ENCODE results near the gene CALML6. TPM values are rescaled to one million over a fixed set of nuclear protein-coding genes. Genes with fewer than 3 reads are reported as not detected.
"Not testable (repeated sequence)": the region's sequence is repeated elsewhere in the genome, so short reads cannot be mapped to it uniquely, and the experiment has no call there.

Gene CALML6
- total RNA-seq, 1 donor from 2014 or later = 0.32 TPM

DNA sequence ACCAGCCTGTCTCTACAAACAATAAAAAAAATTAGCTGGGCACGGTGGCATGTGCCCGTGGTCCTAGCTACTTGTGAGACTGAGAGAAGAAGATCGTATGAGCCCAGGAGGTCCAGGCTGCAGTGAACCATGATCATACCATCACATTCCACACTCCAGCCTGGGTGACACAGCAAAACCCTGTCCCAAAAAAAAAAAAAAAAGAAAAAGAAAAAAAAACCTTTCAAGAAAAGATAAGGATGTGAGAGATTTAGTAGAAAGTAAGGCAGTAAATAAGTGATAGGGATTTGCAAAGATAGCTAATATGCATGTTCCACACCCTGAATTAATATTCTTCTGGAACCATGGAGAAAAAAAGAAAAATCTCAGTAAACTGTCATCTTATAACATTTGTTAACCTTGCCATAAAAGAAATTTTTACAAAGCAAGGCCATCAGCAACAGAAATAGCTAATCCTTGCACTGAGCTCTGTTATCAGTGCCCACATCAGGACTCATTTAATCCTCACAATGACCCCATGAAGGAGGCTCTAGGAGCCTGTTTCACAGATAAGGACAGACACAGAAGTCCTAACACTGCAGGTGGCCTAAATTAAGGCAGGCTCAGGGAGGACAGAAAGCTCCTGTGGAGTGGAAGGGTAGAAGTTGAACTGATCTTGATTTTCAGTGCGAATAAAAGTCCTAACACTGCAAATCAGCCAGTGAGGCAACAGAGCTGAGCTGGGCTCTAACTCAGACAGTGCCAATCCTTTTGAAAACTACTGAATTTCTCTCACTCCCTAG is 31.8 kb upstream of the CALML6 start:
- H3K27me3 Mint-ChIP-seq (ENCODE audit: low read depth) = no peaks in the 10 kb centered on the region
- H3K4me3 Mint-ChIP-seq (ENCODE audit: low read depth) = no peak overlapping the region
- H3K36me3 Mint-ChIP-seq (ENCODE audit: low read depth) = peaks cover 52% of the 10 kb centered on the region
- intact Hi-C loops (cut with micrococcal nuclease) = no loop called here
- H3K27ac Mint-ChIP-seq = peak overlapping the region; percentile 33
- peaks cover 40% of the 10 kb centered on the region for H3K4me1 Mint-ChIP-seq (ENCODE audit: low read depth)
- no peak for DNase-seq (ENCODE audit: low spot score)
- H3K9me3 Mint-ChIP-seq = no peaks in the 10 kb centered on the region

DNA sequence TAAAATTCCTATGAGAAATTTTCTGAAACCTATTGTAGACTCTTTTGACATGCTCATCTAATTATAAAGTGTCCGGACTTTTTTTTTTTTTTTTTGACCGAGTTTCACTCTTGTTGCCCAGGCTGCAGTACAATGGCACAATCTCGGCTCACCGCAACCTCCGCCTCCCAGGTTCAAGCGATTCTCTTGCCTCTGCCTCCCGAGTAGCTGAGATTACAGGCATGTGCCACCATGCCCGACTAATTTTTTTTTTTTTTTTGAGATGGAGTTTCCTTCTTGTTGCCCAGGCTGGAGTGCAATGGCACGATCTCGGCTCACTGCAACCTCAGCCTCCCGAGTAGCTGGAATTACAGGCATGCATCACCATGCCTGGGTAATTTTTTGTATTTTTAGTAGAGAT is 31.2 kb upstream of the CALML6 start:
- H3K27me3 Mint-ChIP-seq (ENCODE audit: low read depth); DNase-seq (ENCODE audit: low spot score); H3K9me3 Mint-ChIP-seq; H3K27ac Mint-ChIP-seq; H3K4me3 Mint-ChIP-seq (ENCODE audit: low read depth); intact Hi-C loops (cut with micrococcal nuclease): not testable (repeated sequence)
- Mint-ChIP-seq H3K4me1 (ENCODE audit: low read depth) (peaks cover 39% of the 10 kb centered on the region), H3K36me3 (ENCODE audit: low read depth) (peaks cover 50% of the 10 kb centered on the region)

DNA sequence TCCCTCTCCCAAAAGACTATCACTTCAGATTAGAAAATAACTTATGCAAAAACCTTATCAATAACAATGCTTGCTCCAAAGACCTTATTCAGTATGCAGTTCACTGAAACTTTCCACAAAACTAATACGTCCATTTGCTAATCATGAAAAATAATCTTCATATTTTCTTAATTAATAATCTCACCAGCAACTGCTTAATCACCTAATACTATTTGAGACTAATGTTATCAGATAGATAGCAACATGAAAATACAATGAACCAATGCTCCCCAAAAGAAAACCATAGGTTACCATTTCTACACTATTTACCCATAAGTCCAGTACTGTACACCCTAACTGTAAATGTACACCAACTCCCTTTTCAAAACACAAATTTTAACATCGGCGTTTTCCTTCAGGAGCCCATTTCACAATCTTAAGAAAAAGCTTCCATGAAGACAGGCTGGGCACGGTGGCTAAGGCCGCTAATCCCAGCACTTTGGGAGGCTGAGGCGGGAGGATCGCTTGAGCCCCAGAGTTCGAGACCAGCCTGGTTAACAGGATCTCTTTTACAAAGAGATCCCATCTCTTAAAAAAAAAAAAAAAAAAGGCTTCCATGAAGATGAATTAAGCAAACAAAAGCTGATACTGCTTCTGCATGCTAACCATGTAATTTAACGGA is 25.8 kb upstream of the CALML6 start:
- Mint-ChIP-seq H3K9me3 (no peaks in the 10 kb centered on the region), H3K4me1 (ENCODE audit: low read depth) (peaks cover 31% of the 10 kb centered on the region), H3K4me3 (ENCODE audit: low read depth) (peak overlapping the region; percentile 77), H3K27me3 (ENCODE audit: low read depth) (no peaks in the 10 kb centered on the region), H3K27ac (peak overlapping the region; percentile 70), H3K36me3 (ENCODE audit: low read depth) (peaks cover 25% of the 10 kb centered on the region)
- no peak for DNase-seq (ENCODE audit: low spot score)
- intact Hi-C loops (cut with micrococcal nuclease) = loop anchor here (5.0 kb wide), 1 partner anchor 62 kb away; no protein-coding TSS in a partner anchor

DNA sequence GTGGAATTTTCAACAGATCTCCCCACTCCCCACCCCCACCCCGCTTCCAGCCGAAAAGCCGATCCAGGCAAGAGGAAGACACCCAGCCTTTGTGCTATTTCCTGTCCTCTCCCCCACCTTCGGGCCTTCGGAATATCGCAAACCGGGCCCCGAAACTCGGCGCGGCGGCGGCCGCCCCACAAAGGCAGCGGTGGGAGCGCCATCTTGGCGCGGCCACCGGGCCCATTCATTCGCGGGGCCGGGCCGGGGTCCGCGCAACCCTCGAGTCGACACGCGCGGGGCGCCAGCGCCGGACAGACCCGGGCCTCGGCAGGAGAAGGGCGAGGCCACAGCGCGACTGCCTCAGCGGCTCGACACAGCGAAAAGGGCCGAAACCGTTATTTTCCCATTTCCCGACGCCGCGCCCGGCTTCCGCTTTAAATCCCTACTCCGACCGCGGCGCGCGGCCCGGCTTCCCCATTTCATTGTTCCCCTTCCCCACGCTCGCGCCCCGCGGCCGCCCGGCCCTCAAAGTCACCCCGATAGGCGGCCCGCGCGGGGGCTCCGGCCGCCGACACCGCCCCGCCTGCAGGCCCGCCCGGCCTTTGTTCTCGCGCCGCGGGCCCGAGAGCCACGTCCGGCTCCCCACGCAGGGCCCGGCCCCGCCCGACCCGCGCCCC is 25.1 kb upstream of the CALML6 start:
- peak; percentile 47 for DNase-seq (ENCODE audit: low spot score)
- peak overlapping the region; percentile 70 for H3K27ac Mint-ChIP-seq
- peaks cover 35% of the 10 kb centered on the region for H3K4me1 Mint-ChIP-seq (ENCODE audit: low read depth)
- H3K36me3 Mint-ChIP-seq (ENCODE audit: low read depth) = peaks cover 23% of the 10 kb centered on the region
- H3K4me3 Mint-ChIP-seq (ENCODE audit: low read depth) = peak overlapping the region; percentile 77
- intact Hi-C loops (cut with micrococcal nuclease) = loop anchor here (5.0 kb wide), 2 partner anchors 63 to 108 kb away; no protein-coding TSS in a partner anchor
- H3K9me3 Mint-ChIP-seq = no peaks in the 10 kb centered on the region
- H3K27me3 Mint-ChIP-seq (ENCODE audit: low read depth) = no peaks in the 10 kb centered on the region

DNA sequence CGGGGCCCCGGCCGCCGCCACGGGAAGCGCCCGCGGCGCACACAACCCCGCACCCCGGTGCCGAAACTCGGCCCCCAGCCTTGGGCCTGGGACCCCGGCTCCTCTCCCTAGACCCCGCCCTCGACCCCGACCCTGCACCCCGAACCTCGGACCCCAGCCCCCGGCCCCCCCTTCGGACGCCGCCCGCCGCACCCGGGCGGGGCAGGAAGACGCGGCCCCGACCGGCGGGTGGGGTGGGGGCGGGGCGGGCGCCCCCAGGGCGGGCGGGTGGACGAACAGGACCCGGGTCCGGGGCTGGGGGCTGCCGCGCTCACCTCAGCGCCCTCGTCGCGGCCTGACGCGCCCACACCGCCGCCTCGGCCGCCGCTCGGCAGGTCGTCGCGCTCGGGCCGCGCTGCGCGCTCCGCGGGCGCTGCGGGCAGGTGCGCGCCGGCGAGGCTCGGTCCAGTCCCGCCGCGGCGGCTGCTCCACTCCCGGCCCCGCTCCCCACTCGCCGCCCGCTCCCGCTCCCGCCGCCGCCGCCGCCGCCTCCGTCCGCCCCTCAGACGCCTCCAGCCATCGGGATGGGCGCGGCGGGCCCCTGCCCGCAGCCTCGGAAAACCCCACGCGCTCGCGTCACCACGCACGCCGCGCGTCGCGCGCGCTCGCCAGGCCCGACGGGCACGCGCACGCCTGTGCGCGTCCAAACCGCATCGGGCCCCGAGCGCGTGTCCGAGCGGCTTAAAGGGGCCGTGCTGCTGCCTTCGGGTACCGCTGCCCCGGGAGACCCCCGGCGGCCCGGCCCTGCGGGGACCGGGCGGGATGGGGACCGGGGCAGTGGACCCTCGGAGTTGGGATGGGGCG is 24.3 kb upstream of the CALML6 start, which contains the start of gene GNB1:
Gene GNB1, minus strand, starts transcription at position 582 of the 843 bp plus-strand sequence. CDS start 65,634 bp downstream, outside the sequence.
- peak within 1 kb of the TSS; percentile 84 for H3K27ac Mint-ChIP-seq
- no peaks in the 10 kb centered on the region for H3K27me3 Mint-ChIP-seq (ENCODE audit: low read depth)
- intact Hi-C loops (cut with micrococcal nuclease) = loop anchor here (5.0 kb wide), 1 partner anchor 108 kb away; no protein-coding TSS in a partner anchor
- DNase-seq (ENCODE audit: low spot score) = peak; percentile 87
- no peaks in the 10 kb centered on the region for H3K9me3 Mint-ChIP-seq
- H3K4me3 Mint-ChIP-seq (ENCODE audit: low read depth) = peak within 1 kb of the TSS; percentile 78
- H3K4me1 Mint-ChIP-seq (ENCODE audit: low read depth) = peaks cover 37% of the 10 kb centered on the region
- peaks cover 23% of the 10 kb centered on the region for H3K36me3 Mint-ChIP-seq (ENCODE audit: low read depth)

DNA sequence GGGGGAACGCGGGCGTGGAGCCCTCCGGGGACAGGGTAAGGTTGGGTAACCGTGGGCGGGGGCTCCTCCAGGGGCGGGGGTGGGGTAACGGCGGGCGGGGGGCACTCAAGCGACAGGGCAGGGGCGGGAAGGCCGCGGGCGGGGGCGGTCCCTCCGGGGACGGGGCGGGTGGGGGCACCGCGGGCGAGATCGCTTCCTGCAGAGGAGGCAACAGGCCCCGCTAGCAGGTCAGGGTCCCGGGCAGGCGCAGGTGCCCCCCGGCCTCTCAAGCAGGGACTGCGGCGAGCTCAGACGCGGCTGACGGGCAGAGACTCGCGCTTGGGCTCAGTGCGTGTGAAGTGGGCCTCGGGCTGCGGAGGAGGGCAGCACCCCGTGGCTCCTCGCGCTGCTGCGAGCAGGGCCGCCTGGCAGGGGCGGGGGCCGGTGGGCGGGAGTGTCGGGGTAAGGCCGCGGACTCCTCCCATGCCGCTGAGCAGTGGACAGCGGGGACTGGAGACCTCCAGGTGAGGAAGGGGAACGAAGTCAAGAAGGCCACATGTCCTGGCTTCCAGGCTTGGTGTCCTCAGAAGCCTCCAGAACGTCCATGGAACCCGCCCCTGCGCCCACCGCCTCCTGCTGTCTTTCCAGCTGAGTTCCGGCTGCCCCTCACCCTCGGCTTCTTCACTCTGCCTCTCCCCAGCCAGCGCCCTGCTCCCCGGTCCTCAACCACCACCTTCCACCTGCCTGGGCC is 23.5 kb upstream of the CALML6 start:
- Mint-ChIP-seq H3K9me3 (no peaks in the 10 kb centered on the region), H3K36me3 (ENCODE audit: low read depth) (peaks cover 19% of the 10 kb centered on the region), H3K27me3 (ENCODE audit: low read depth) (no peaks in the 10 kb centered on the region), H3K4me1 (ENCODE audit: low read depth) (peaks cover 34% of the 10 kb centered on the region), H3K27ac (peak overlapping the region; percentile 66), H3K4me3 (ENCODE audit: low read depth) (peak overlapping the region; percentile 78)
- intact Hi-C loops (cut with micrococcal nuclease) = loop anchor here (5.0 kb wide), 1 partner anchor 109 kb away; no protein-coding TSS in a partner anchor
- peak; percentile 36 for DNase-seq (ENCODE audit: low spot score)

DNA sequence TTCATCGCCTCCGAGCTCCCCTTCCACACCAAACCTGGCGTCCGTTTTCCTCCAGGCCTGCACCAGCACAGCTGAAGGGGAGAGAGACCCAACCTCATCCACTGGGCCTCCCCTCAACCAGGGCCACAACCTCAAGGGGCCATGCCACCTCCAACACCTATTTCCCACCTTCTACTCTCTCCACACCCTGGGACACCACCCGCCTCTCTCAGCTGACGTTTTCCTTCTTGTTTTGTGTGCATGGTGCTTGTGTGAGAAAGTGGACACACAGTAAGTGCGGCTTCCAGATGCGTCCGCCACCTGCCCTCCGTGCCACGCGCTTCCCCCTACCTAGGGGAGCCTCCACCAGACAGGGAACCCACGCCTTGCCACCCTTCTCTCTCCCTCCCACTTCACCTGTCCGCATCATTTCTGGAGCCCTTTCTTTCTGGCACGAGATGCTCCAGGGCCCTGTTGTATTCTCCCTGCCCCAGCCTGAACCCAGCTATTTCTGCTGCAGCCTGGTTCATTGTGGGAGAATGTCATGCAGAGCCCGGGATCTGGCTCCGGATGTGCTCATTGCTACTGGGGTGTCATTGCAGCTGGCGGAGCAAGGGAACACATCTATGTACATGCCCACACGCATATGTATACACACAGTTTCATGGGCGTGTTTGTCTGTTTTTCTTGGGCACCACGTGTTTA is 22.8 kb upstream of the CALML6 start:
- peaks cover 15% of the 10 kb centered on the region for H3K36me3 Mint-ChIP-seq (ENCODE audit: low read depth)
- H3K27me3 Mint-ChIP-seq (ENCODE audit: low read depth) = no peaks in the 10 kb centered on the region
- DNase-seq (ENCODE audit: low spot score) = no peak
- peak overlapping the region; percentile 66 for H3K27ac Mint-ChIP-seq
- no peaks in the 10 kb centered on the region for H3K9me3 Mint-ChIP-seq
- H3K4me1 Mint-ChIP-seq (ENCODE audit: low read depth) = peaks cover 30% of the 10 kb centered on the region
- peak overlapping the region; percentile 78 for H3K4me3 Mint-ChIP-seq (ENCODE audit: low read depth)
- intact Hi-C loops (cut with micrococcal nuclease) = loop anchor here (5.0 kb wide), 1 partner anchor 110 kb away; no protein-coding TSS in a partner anchor

DNA sequence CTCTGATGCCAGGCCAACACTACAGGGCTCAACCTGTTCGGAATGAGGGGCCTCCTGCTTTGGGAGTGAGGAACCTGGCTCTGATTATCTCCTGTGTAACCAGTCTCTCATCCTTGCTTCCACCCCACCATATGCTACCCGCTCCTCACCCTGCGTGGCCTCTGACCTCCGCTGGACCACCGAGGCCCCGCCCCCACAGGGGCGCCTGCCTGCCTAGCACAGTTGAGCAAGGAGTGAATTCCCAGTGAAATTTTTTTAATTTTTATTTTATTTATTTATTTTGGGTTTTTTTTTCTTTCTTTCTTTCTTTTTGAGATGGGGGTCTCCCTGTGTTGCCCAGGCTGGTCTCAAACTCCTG is 22.3 kb upstream of the CALML6 start:
- H3K9me3 Mint-ChIP-seq = no peaks in the 10 kb centered on the region
- peak overlapping the region; percentile 78 for H3K4me3 Mint-ChIP-seq (ENCODE audit: low read depth)
- peak overlapping the region; percentile 66 for H3K27ac Mint-ChIP-seq
- H3K27me3 Mint-ChIP-seq (ENCODE audit: low read depth) = no peaks in the 10 kb centered on the region
- peaks cover 29% of the 10 kb centered on the region for H3K4me1 Mint-ChIP-seq (ENCODE audit: low read depth)
- intact Hi-C loops (cut with micrococcal nuclease) = loop anchor here (5.0 kb wide), 1 partner anchor 110 kb away; no protein-coding TSS in a partner anchor
- DNase-seq (ENCODE audit: low spot score) = no peak
- H3K36me3 Mint-ChIP-seq (ENCODE audit: low read depth) = peaks cover 13% of the 10 kb centered on the region

DNA sequence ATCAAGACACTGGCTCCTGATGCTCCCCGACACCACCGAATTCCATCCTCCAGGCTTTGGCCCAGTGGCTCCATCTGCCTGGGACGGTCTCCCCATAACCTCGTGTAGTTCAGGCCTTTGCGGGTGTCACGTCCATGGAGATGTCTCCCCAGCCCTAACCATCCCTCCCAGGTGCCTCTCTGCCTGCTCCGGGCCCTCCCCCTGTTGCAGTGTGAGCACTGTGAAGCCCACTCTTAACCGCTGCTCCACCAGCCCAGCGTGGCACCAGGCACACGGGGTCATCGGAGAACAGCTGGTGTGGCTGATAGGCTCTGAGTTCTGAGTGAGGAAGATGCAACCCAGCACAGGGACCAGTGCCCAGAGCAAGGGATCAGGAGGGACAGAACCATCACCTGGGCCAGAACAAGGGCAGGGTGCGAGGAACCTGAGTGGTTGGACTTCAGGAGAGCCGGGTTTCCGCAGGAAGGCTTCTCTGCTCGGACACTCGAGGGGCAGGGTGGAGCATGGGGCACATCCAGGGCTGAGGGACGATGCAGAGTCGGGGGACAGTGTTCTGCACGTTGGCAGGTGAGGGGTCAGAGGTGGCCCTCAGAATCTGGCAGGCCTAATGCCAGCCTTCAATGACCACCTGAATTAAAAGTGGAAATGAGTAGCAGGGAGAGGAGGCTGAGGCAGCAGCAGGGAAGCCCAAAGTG is 21.6 kb upstream of the CALML6 start:
- Mint-ChIP-seq H3K9me3 (no peaks in the 10 kb centered on the region), H3K4me1 (ENCODE audit: low read depth) (peaks cover 22% of the 10 kb centered on the region), H3K27ac (no peak overlapping the region), H3K4me3 (ENCODE audit: low read depth) (peak overlapping the region; percentile 51), H3K27me3 (ENCODE audit: low read depth) (no peaks in the 10 kb centered on the region), H3K36me3 (ENCODE audit: low read depth) (peaks cover 7% of the 10 kb centered on the region)
- no peak for DNase-seq (ENCODE audit: low spot score)
- intact Hi-C loops (cut with micrococcal nuclease) = loop anchor here (5.0 kb wide), 1 partner anchor 111 kb away; no protein-coding TSS in a partner anchor

DNA sequence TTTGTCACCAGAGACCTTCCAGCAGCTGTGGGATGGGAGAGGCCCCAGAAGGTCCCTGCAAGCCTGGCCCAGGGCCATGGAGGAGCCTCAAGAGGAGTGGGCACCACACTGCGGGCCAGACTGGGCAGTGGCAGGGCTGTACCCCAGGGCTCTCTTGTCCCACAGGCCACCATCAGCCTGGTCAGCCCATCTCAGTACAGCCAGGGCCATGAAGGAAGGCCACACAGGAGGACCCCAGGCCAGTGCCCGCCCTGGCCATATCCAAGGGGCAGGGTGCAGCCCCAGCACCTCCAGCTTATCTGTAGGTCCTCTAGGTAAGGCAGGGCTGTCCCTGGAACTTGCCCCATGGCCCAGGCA is 21.1 kb upstream of the CALML6 start:
- DNase-seq (ENCODE audit: low spot score) = no peak
- intact Hi-C loops (cut with micrococcal nuclease) = loop anchor here (5.0 kb wide), 1 partner anchor 112 kb away; no protein-coding TSS in a partner anchor
- Mint-ChIP-seq H3K27me3 (ENCODE audit: low read depth) (no peaks in the 10 kb centered on the region), H3K36me3 (ENCODE audit: low read depth) (peaks cover 3% of the 10 kb centered on the region), H3K9me3 (no peaks in the 10 kb centered on the region), H3K4me1 (ENCODE audit: low read depth) (peaks cover 18% of the 10 kb centered on the region), H3K27ac (no peak overlapping the region), H3K4me3 (ENCODE audit: low read depth) (no peak overlapping the region)

Measured in activated T-helper 2 cell treated with anti-CD3 and anti-CD28 coated beads, Interferon-gamma antibody, Interleukin-2, Interleukin-4, amounts not matched to agents 10 μg/mL and 5 μg/mL and 100 μg/mL, durations not matched to agents 14 hours and 24 hours and 36 hours (primary cell).